Effector memory CD4-positive, alpha-beta T cell (primary cell): ENCODE data around the gene ARRDC4.

Source experiments
- DNase-seq, 3 donors: peaks; one replicate each; pipeline ENCODE4 v3.0.0-alpha.2; 2020
- H3K27ac ChIP-seq: 2 replicates; pipeline ENCODE4 v1.7.0; 2013; ENCODE audit warnings: mild to moderate bottlenecking, low read length, moderate library complexity; ENCODE audit not compliant: insufficient read depth, poor library complexity, severe bottlenecking
- H3K27me3 ChIP-seq: replicated peaks from 2 replicates; pipeline ENCODE4 v1.7.0; 2013; ENCODE audit warnings: mild to moderate bottlenecking, low read length; ENCODE audit not compliant: insufficient read depth, control insufficient read depth, poor library complexity, severe bottlenecking
- H3K36me3 ChIP-seq: 2 replicates; pipeline ENCODE4 v1.7.0; 2013; ENCODE audit warnings: mild to moderate bottlenecking, low read length, moderate library complexity; ENCODE audit not compliant: control insufficient read depth, insufficient read depth
- H3K4me1 ChIP-seq: 2 replicates; pipeline ENCODE4 v1.7.0; 2013; ENCODE audit warnings: low read length, mild to moderate bottlenecking; ENCODE audit not compliant: control insufficient read depth, insufficient read depth, poor library complexity, severe bottlenecking
- H3K4me3 ChIP-seq: 2 replicates; pipeline ENCODE4 v1.7.0; 2013; ENCODE audit warnings: low read length, low read depth, mild to moderate bottlenecking; ENCODE audit not compliant: insufficient read depth, poor library complexity, severe bottlenecking
- H3K9me3 ChIP-seq: 2 replicates; pipeline ENCODE4 v1.7.0; 2013; ENCODE audit warnings: mild to moderate bottlenecking, low read length, moderate library complexity; ENCODE audit not compliant: control insufficient read depth

The ARRDC4 gene

GRCh38 chr15:97966246-97966645 lies 5.7 kb downstream of the ARRDC4 start:
- Histone ChIP-seq H3K4me3 (no peak overlapping the region), H3K27me3 (no peaks in the 10 kb centered on the region), H3K36me3 (peaks cover 4% of the 10 kb centered on the region), H3K27ac (no peak overlapping the region), H3K4me1 (no peaks in the 10 kb centered on the region), H3K9me3 (no peaks in the 10 kb centered on the region)
- no peak for DNase-seq

- H3K27ac ChIP-seq = no peak overlapping the region
- no peaks in the 10 kb centered on the region for H3K9me3 ChIP-seq
- no peak overlapping the region for H3K4me3 ChIP-seq
- peaks cover 4% of the 10 kb centered on the region for H3K36me3 ChIP-seq
- H3K27me3 ChIP-seq = no peaks in the 10 kb centered on the region
- H3K4me1 ChIP-seq = no peaks in the 10 kb centered on the region
- no peak for DNase-seq
These were observed 6.6 kb downstream of the ARRDC4 start for GRCh38 chr15:97966924-97967620.

GRCh38 chr15:97967881-97968280 lies 7.4 kb downstream of the ARRDC4 start:
- H3K27me3 ChIP-seq = no peaks in the 10 kb centered on the region
- no peak overlapping the region for H3K27ac ChIP-seq
- no peaks in the 10 kb centered on the region for H3K9me3 ChIP-seq
- peaks cover 4% of the 10 kb centered on the region for H3K36me3 ChIP-seq
- no peak for DNase-seq
- H3K4me3 ChIP-seq = no peak overlapping the region
- no peaks in the 10 kb centered on the region for H3K4me1 ChIP-seq

- no peaks in the 10 kb centered on the region for H3K4me1 ChIP-seq
- no peak overlapping the region for H3K4me3 ChIP-seq
These were observed 7.9 kb downstream of the ARRDC4 start for GRCh38 chr15:97968380-97968779.

GRCh38 chr15:97972366-97972765 lies 11.9 kb downstream of the ARRDC4 start:
- Histone ChIP-seq H3K27ac (no peak overlapping the region), H3K9me3 (no peaks in the 10 kb centered on the region), H3K4me3 (no peak overlapping the region), H3K4me1 (no peaks in the 10 kb centered on the region), H3K36me3 (peaks cover 4% of the 10 kb centered on the region), H3K27me3 (no peaks in the 10 kb centered on the region)
- DNase-seq = no peak

More at GRCh38 chr15:97968380-97968779, 7.9 kb downstream of the ARRDC4 start:
- Histone ChIP-seq H3K9me3 (no peaks in the 10 kb centered on the region), H3K27me3 (no peaks in the 10 kb centered on the region), H3K36me3 (peaks cover 4% of the 10 kb centered on the region), H3K27ac (no peak overlapping the region)
- no peak for DNase-seq

GRCh38 chr15:97976129-97976528 lies 15.6 kb downstream of the ARRDC4 start:
- Histone ChIP-seq H3K27ac (no peak overlapping the region), H3K4me3 (no peak overlapping the region), H3K4me1 (no peaks in the 10 kb centered on the region), H3K9me3 (no peaks in the 10 kb centered on the region), H3K27me3 (no peaks in the 10 kb centered on the region), H3K36me3 (no peaks in the 10 kb centered on the region)
- no peak for DNase-seq

GRCh38 chr15:97976766-97977503 lies 16.4 kb downstream of the ARRDC4 start:
- H3K27ac ChIP-seq = no peak overlapping the region
- no peaks in the 10 kb centered on the region for H3K9me3 ChIP-seq
- no peaks in the 10 kb centered on the region for H3K27me3 ChIP-seq
- peaks cover 7% of the 10 kb centered on the region for H3K4me1 ChIP-seq
- H3K36me3 ChIP-seq = no peaks in the 10 kb centered on the region
- no peak for DNase-seq
- no peak overlapping the region for H3K4me3 ChIP-seq

- peaks cover 7% of the 10 kb centered on the region for H3K4me1 ChIP-seq
- no peak overlapping the region for H3K27ac ChIP-seq
- no peak overlapping the region for H3K4me3 ChIP-seq
- DNase-seq = no peak
- H3K27me3 ChIP-seq = no peaks in the 10 kb centered on the region
- no peaks in the 10 kb centered on the region for H3K36me3 ChIP-seq
- H3K9me3 ChIP-seq = no peaks in the 10 kb centered on the region
These were observed 17.2 kb downstream of the ARRDC4 start for GRCh38 chr15:97977734-97978133.

- DNase-seq = no peak
- H3K27ac ChIP-seq = no peak overlapping the region
- no peak overlapping the region for H3K4me3 ChIP-seq
- H3K27me3 ChIP-seq = no peaks in the 10 kb centered on the region
- H3K4me1 ChIP-seq = peaks cover 7% of the 10 kb centered on the region
- no peaks in the 10 kb centered on the region for H3K36me3 ChIP-seq
- no peaks in the 10 kb centered on the region for H3K9me3 ChIP-seq
These were observed 18.1 kb downstream of the ARRDC4 start for GRCh38 chr15:97978401-97979139.

- no peak overlapping the region for H3K27ac ChIP-seq
- H3K9me3 ChIP-seq = no peaks in the 10 kb centered on the region
- no peak overlapping the region for H3K4me3 ChIP-seq
- no peaks in the 10 kb centered on the region for H3K27me3 ChIP-seq
- DNase-seq = no peak
- peaks cover 7% of the 10 kb centered on the region for H3K4me1 ChIP-seq
- no peaks in the 10 kb centered on the region for H3K36me3 ChIP-seq
These were observed 18.6 kb downstream of the ARRDC4 start for GRCh38 chr15:97979140-97979520.
